ENCODE data around the gene CD9.

- TF ChIP-seq, protein P1, sequence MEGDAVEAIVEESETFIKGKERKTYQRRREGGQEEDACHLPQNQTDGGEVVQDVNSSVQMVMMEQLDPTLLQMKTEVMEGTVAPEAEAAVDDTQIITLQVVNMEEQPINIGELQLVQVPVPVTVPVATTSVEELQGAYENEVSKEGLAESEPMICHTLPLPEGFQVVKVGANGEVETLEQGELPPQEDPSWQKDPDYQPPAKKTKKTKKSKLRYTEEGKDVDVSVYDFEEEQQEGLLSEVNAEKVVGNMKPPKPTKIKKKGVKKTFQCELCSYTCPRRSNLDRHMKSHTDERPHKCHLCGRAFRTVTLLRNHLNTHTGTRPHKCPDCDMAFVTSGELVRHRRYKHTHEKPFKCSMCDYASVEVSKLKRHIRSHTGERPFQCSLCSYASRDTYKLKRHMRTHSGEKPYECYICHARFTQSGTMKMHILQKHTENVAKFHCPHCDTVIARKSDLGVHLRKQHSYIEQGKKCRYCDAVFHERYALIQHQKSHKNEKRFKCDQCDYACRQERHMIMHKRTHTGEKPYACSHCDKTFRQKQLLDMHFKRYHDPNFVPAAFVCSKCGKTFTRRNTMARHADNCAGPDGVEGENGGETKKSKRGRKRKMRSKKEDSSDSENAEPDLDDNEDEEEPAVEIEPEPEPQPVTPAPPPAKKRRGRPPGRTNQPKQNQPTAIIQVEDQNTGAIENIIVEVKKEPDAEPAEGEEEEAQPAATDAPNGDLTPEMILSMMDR (IDR thresholded peaks at IDR 0.05) = no peak
- TF ChIP-seq POLR2A (IDR thresholded peaks at IDR 0.05) = no peak
- TF ChIP-seq POLR2AphosphoS5 (IDR thresholded peaks at IDR 0.05) = peak in 1 of 3 donors; percentile 14
These were observed 22.0 kb downstream of the CD9 start for GRCh38 chr12:6222078-6222654.

All from breast epithelium (tissue), 3 donors.